WTC11 (cell line): ENCODE data around the gene PRR15. TPM values are rescaled to one million over a fixed set of nuclear protein-coding genes. Genes with fewer than 3 reads are reported as not detected.
A peak's percentile ranks its signal among the peaks of the same experiment; 100 is the strongest.

ENCODE experiments used
- ATAC-seq: fragments of 200-7000 bp; cut with Tn5 transposase; 2 replicates; pipeline ENCODE4 v1.10.0; 2021; ENCODE audit warnings: mild to moderate bottlenecking, moderate library complexity
- CTCF ChIA-PET: fragments of 300-600 bp; sonication (Branson Sonifier 250); formaldehyde crosslinking; loops from one replicate; lab custom pipeline; 2021; ENCODE audit warnings: antibody characterized with exemption; lab: Charles Lee
- POLR2A ChIA-PET: fragments of 350-600 bp; sonication (Branson Sonifier 250); formaldehyde crosslinking; loops from one replicate; lab custom pipeline; 2021; ENCODE audit warnings: antibody characterized with exemption; lab: Charles Lee
- DNase-seq: peaks from one replicate; pipeline ENCODE4 v3.0.0; 2021; ENCODE audit warnings: low spot score
- H3K27ac Mint-ChIP-seq: 2 replicates; pipeline ENCODE4 v1.8.0; 2021; ENCODE audit warnings: mixed read lengths
- H3K27me3 Mint-ChIP-seq: 2 replicates; pipeline ENCODE4 v1.8.0; 2021; ENCODE audit warnings: low read depth, mild to moderate bottlenecking, moderate library complexity, mixed read lengths
- H3K36me3 Mint-ChIP-seq: 2 replicates; pipeline ENCODE4 v1.8.0; 2021; ENCODE audit warnings: mixed read lengths
- H3K4me1 Mint-ChIP-seq: 2 replicates; pipeline ENCODE4 v1.8.0; 2022; ENCODE audit warnings: mixed read lengths
- H3K4me3 Mint-ChIP-seq: 2 replicates; pipeline ENCODE4 v1.8.0; 2021; ENCODE audit warnings: mild to moderate bottlenecking, moderate library complexity, mixed read lengths
- H3K9me3 Mint-ChIP-seq: 2 replicates; pipeline ENCODE4 v1.8.0; 2021; ENCODE audit warnings: mixed read lengths
- CREB1 ChIP-seq: sonication (generic); formaldehyde crosslinking; IDR thresholded peaks from 2 replicates; pipeline ENCODE4 v1.8.0; 2023; ENCODE audit warnings: mild to moderate bottlenecking, missing genetic modification reagents
- GTF2I ChIP-seq: fragments of 250-450 bp; sonication (Bioruptor Pico); conservative IDR thresholded peaks from 2 replicates; pipeline ENCODE4 v1.4.0; 2021; ENCODE audit warnings: mild to moderate bottlenecking
- HMGA2 ChIP-seq: fragments of 250-450 bp; sonication (Bioruptor Pico); IDR thresholded peaks from 2 replicates; pipeline ENCODE4 v1.4.0; 2021; ENCODE audit warnings: mild to moderate bottlenecking, moderate library complexity
- MXD4 ChIP-seq: fragments of 250-450 bp; sonication (Bioruptor Pico); IDR thresholded peaks from 2 replicates; pipeline ENCODE4 v1.8.0; 2021; ENCODE audit warnings: mild to moderate bottlenecking, moderate library complexity, borderline replicate concordance
- NR3C1 ChIP-seq: sonication (generic); formaldehyde crosslinking; conservative IDR thresholded peaks from 2 replicates; pipeline ENCODE4 v1.8.1; 2023; ENCODE audit warnings: low read depth, mild to moderate bottlenecking, missing genetic modification reagents
- RORB ChIP-seq: fragments of 250-450 bp; sonication (Bioruptor Pico); IDR thresholded peaks from 2 replicates; pipeline ENCODE4 v1.9.0; 2021; ENCODE audit warnings: mild to moderate bottlenecking
- ZNF416 ChIP-seq: fragments of 250-450 bp; sonication (Bioruptor Pico); IDR thresholded peaks from 2 replicates; pipeline ENCODE4 v1.9.0; 2021; ENCODE audit warnings: mild to moderate bottlenecking, inconsistent platforms
- total RNA-seq: library from RNA; stranded (reverse); gene quantifications from 3 replicates; pipeline ENCODE4 v1.2.3, GENCODE V29; 2021
- TF ChIP-seq, protein P1 (sequence below): sonication (generic); formaldehyde crosslinking; IDR thresholded peaks from 2 replicates; pipeline ENCODE4 v1.8.0; 2023; ENCODE audit warnings: mild to moderate bottlenecking, missing genetic modification reagents
- TF ChIP-seq, protein P2 (sequence below): sonication (generic); formaldehyde crosslinking; IDR thresholded peaks from 2 replicates; pipeline ENCODE4 v1.8.1; 2022; ENCODE audit warnings: mild to moderate bottlenecking, missing genetic modification reagents, moderate library complexity, borderline replicate concordance
- TF ChIP-seq, protein P3 (sequence below): fragments of 250-450 bp; sonication (Bioruptor Pico); IDR thresholded peaks from 2 replicates; pipeline ENCODE4 v1.8.0; 2021; ENCODE audit warnings: mild to moderate bottlenecking

Gene PRR15
- total RNA-seq, 1 experiment from 2014 or later, result 21.2 TPM

DNA sequence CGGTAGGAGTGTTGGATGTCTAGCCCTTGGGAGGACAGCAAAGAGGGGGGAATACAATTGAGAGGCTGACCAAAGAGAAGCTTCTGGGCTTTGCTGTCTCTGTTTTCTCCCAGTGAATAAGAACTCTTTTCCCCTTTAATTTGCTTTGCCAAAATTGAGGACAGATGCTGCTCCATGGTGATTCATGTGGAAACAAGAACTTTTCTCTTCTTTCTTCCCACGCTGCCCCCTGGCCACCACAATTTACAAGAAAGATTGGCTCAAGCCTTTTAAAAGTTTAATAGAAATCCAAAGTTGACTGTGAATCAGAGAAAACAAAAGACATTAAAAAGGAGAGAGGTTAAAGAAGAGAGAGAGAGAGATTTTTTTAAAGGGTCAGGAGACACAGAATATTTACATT is 49.0 kb downstream of the PRR15 start (continued):
- TF ChIP-seq, protein P1, sequence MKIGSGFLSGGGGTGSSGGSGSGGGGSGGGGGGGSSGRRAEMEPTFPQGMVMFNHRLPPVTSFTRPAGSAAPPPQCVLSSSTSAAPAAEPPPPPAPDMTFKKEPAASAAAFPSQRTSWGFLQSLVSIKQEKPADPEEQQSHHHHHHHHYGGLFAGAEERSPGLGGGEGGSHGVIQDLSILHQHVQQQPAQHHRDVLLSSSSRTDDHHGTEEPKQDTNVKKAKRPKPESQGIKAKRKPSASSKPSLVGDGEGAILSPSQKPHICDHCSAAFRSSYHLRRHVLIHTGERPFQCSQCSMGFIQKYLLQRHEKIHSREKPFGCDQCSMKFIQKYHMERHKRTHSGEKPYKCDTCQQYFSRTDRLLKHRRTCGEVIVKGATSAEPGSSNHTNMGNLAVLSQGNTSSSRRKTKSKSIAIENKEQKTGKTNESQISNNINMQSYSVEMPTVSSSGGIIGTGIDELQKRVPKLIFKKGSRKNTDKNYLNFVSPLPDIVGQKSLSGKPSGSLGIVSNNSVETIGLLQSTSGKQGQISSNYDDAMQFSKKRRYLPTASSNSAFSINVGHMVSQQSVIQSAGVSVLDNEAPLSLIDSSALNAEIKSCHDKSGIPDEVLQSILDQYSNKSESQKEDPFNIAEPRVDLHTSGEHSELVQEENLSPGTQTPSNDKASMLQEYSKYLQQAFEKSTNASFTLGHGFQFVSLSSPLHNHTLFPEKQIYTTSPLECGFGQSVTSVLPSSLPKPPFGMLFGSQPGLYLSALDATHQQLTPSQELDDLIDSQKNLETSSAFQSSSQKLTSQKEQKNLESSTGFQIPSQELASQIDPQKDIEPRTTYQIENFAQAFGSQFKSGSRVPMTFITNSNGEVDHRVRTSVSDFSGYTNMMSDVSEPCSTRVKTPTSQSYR (CRISPR knock-in tag), result no peak

DNA sequence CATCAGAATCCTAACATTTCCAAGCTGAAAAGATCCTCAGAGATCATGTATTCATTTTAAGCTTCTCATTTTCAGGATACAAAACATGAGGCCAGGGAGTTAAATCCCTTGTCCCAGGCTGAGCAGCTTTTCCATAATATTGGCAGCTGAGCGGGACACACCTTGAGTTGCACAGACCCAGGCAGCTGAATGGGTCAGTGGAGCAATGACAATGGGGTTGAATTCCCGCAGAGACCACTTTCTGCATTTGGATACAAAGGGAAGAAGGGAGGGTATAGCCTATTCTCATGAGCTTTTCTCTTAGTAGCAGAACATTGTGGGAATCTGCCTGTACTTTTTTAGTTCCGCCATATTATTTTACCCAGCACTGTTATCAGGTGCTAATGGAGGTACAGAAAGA is 49.5 kb downstream of the PRR15 start:
- H3K4me3 Mint-ChIP-seq, result no peak overlapping the region
- H3K27me3 Mint-ChIP-seq, result peaks cover 7% of the 10 kb centered on the region
- H3K27ac Mint-ChIP-seq, result no peak overlapping the region
- ATAC-seq, result no peak
- CTCF ChIA-PET, result interaction anchor here (0.8 to 1.4 kb wide), 6 partner anchors 12 to 423 kb away, joined by 3 to 4 read pairs (median 3); no protein-coding TSS in a partner anchor
- 0 out of 2 replicates have a peak, but pooled peaks cover 4% of the 10 kb centered on the region for H3K36me3 Mint-ChIP-seq
- H3K4me1 Mint-ChIP-seq, result peaks cover 46% of the 10 kb centered on the region
- TF ChIP-seq, protein P2, sequence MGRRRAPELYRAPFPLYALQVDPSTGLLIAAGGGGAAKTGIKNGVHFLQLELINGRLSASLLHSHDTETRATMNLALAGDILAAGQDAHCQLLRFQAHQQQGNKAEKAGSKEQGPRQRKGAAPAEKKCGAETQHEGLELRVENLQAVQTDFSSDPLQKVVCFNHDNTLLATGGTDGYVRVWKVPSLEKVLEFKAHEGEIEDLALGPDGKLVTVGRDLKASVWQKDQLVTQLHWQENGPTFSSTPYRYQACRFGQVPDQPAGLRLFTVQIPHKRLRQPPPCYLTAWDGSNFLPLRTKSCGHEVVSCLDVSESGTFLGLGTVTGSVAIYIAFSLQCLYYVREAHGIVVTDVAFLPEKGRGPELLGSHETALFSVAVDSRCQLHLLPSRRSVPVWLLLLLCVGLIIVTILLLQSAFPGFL (CRISPR knock-in tag), result no peak
- TF ChIP-seq, protein P3, sequence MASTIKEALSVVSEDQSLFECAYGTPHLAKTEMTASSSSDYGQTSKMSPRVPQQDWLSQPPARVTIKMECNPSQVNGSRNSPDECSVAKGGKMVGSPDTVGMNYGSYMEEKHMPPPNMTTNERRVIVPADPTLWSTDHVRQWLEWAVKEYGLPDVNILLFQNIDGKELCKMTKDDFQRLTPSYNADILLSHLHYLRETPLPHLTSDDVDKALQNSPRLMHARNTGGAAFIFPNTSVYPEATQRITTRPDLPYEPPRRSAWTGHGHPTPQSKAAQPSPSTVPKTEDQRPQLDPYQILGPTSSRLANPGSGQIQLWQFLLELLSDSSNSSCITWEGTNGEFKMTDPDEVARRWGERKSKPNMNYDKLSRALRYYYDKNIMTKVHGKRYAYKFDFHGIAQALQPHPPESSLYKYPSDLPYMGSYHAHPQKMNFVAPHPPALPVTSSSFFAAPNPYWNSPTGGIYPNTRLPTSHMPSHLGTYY (CRISPR knock-in tag), result no peak
- no peak for TF ChIP-seq ZNF416 (CRISPR knock-in tag)
- TF ChIP-seq CREB1 (CRISPR knock-in tag), result no peak
- no peak for TF ChIP-seq HMGA2 (CRISPR knock-in tag)
- TF ChIP-seq RORB, result no peak
- TF ChIP-seq NR3C1 (CRISPR knock-in tag), result no peak
- no peak for DNase-seq
- peaks cover 11% of the 10 kb centered on the region for H3K9me3 Mint-ChIP-seq
- POLR2A ChIA-PET, result no interaction called here

DNA sequence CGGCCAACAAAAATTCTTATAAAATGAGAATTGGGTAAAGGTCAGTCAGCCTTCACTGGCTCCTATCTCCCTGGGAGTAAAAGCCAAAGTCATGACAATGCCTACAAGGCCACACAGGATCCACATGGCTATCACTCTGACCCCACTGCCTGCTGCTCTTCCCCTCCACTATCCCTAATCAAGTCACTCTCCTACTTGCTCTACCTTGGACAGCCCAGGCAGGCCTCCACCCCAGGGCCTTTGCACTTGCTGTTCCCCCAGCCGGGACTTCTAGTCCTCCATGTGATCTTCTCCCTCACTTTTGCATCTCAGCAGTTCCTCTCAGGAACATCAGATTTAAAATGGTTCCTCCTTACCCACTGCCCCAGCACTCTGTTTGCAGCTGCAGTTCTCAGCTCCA is 50.6 kb downstream of the PRR15 start:
- CTCF ChIA-PET, result no interaction called here
- H3K27ac Mint-ChIP-seq, result no peak overlapping the region; the same call in 1 of the 2 replicates

More for the DNA sequence above, 50.6 kb downstream of the PRR15 start:
- POLR2A ChIA-PET, result no interaction called here
- DNase-seq, result no peak
- H3K27me3 Mint-ChIP-seq, result peaks cover 4% of the 10 kb centered on the region
- TF ChIP-seq GTF2I (0 out of 2 replicates have a peak, but pooled peaks have one; percentile 4), MXD4 (CRISPR knock-in tag) (no peak)
- H3K4me1 Mint-ChIP-seq, result peaks cover 36% of the 10 kb centered on the region
- H3K9me3 Mint-ChIP-seq, result peaks cover 11% of the 10 kb centered on the region
- 0 out of 2 replicates have a peak, but pooled peaks cover 4% of the 10 kb centered on the region for H3K36me3 Mint-ChIP-seq
- ATAC-seq, result no peak
- no peak overlapping the region for H3K4me3 Mint-ChIP-seq

Other genes with a start within 250 kb of the PRR15 start
- 9.9 to 11.4 TPM (median 10.5 TPM) in 3 replicates for gene WIPF3, start 242.7 kb downstream of the PRR15 start, total RNA-seq